Adipocyte (in vitro differentiated cells): Measurements from ENCODE around the gene FUCA2.

Experiments used
- DNase-seq: peaks from one replicate; pipeline ENCODE4 v3.0.0-alpha.2; 2015; ENCODE audit warnings: low read depth
- H3K27me3 ChIP-seq: replicated peaks from 2 replicates; pipeline ENCODE4 v1.7.0; 2013; ENCODE audit warnings: mild to moderate bottlenecking, low read length, moderate library complexity; ENCODE audit not compliant: control insufficient read depth, insufficient read depth
- H3K36me3 ChIP-seq: 2 replicates; pipeline ENCODE4 v1.7.0; 2013; ENCODE audit warnings: low read length, mild to moderate bottlenecking, moderate library complexity; ENCODE audit not compliant: control insufficient read depth, insufficient read depth, severe bottlenecking
- H3K4me1 ChIP-seq: 2 replicates; pipeline ENCODE4 v1.7.0; 2013; ENCODE audit warnings: mild to moderate bottlenecking, low read length, moderate library complexity; ENCODE audit not compliant: control insufficient read depth, insufficient read depth
- H3K4me3 ChIP-seq: 2 replicates; pipeline ENCODE4 v1.7.0; 2013; ENCODE audit warnings: mild to moderate bottlenecking, low read length, moderate library complexity
- H3K9ac ChIP-seq: 2 replicates; pipeline ENCODE4 v1.7.0; 2013; ENCODE audit warnings: mild to moderate bottlenecking, low read length, moderate library complexity
- H3K9me3 ChIP-seq: 2 replicates; pipeline ENCODE4 v1.7.0; 2013; ENCODE audit warnings: mild to moderate bottlenecking, low read length, moderate library complexity; ENCODE audit not compliant: control insufficient read depth

Gene FUCA2, protein sequence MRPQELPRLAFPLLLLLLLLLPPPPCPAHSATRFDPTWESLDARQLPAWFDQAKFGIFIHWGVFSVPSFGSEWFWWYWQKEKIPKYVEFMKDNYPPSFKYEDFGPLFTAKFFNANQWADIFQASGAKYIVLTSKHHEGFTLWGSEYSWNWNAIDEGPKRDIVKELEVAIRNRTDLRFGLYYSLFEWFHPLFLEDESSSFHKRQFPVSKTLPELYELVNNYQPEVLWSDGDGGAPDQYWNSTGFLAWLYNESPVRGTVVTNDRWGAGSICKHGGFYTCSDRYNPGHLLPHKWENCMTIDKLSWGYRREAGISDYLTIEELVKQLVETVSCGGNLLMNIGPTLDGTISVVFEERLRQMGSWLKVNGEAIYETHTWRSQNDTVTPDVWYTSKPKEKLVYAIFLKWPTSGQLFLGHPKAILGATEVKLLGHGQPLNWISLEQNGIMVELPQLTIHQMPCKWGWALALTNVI

GRCh38 chr6:143510991-143511891 is at the start of gene FUCA2:
FUCA2 (minus strand) TSS chr6:143511720; CDS start chr6:143511634, 86 bp downstream.
- Histone ChIP-seq H3K4me3 (peak within 1 kb of the TSS; percentile 84), H3K9me3 (no peaks in the 10 kb centered on the region), H3K9ac (peak within 1 kb of the TSS; percentile 88), H3K27me3 (no peaks in the 10 kb centered on the region), H3K36me3 (peaks cover 12% of the 10 kb centered on the region), H3K4me1 (peaks cover 31% of the 10 kb centered on the region)
- peak; percentile 91 for DNase-seq

DNA sequence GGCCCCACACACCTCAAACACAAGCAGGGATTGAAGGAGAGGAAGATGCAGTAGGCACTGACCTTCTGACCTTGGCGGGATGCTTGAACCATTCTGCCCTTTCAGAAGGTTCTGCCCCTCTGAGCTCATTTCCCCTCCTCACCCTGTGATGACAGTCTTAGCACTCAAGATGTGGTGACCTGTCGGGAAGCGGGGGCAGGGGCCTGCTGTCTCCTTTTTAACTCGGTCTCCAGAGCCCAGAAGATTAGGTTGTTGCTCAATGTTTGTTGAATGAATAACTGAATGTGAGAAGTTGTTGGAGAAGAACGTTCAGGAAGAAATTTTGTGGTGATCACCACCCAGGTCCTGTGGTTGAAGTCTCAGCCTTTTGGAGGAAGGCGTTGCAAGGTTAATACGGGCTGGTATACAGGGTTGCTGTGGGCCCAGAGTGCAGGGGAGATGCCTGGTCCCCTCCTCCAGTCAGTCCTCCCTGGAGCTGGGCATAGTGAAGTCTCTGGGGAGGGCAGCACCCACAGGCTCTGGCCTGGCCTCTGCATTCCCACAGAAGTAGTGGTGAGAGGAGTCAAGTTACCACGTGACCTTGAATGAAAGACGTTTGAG is 49.7 kb upstream of the FUCA2 start:
- DNase-seq = no peak
- Histone ChIP-seq H3K4me3 (no peak overlapping the region), H3K9ac (no peak overlapping the region), H3K36me3 (no peaks in the 10 kb centered on the region), H3K27me3 (no peaks in the 10 kb centered on the region), H3K4me1 (peaks cover 8% of the 10 kb centered on the region), H3K9me3 (no peaks in the 10 kb centered on the region)

DNA sequence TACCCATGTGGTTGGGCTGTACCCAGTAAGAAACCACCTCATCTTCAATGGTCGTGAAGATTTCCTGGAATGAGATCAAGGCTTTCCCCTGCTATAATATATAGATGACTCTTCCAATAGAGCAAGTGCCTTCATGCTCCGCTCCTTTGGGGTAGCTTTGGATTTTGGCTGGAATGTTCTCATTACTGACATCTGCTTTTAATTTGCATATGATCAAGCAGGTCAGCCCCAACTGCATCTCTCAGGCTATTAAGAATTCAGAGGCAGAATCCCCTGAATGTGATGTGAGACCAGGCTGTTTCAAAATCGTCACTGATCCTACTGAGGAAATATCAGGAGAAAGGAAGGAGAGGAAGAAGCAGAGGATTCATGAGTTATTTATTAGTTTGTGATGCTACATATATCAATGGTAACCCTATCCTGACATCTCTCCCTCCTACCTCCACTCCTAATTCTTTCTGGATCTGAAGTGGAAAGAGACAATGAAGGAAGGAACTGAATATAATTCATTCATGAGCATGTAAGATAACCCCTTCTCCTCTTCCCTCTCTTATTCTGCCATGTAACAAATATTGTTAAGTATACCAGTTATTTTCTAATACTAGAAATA is 47.6 kb upstream of the FUCA2 start:
- Histone ChIP-seq H3K9me3 (no peaks in the 10 kb centered on the region), H3K9ac (no peak overlapping the region), H3K27me3 (no peaks in the 10 kb centered on the region), H3K4me1 (no peaks in the 10 kb centered on the region), H3K4me3 (no peak overlapping the region), H3K36me3 (no peaks in the 10 kb centered on the region)
- no peak for DNase-seq

- Histone ChIP-seq H3K27me3 (no peaks in the 10 kb centered on the region), H3K4me1 (no peaks in the 10 kb centered on the region), H3K4me3 (no peak overlapping the region), H3K36me3 (no peaks in the 10 kb centered on the region), H3K9ac (no peak overlapping the region), H3K9me3 (no peaks in the 10 kb centered on the region)
- peak; percentile 53 for DNase-seq
Measured at GRCh38 chr6:143556529-143556928, 45.0 kb upstream of the FUCA2 start.

DNA sequence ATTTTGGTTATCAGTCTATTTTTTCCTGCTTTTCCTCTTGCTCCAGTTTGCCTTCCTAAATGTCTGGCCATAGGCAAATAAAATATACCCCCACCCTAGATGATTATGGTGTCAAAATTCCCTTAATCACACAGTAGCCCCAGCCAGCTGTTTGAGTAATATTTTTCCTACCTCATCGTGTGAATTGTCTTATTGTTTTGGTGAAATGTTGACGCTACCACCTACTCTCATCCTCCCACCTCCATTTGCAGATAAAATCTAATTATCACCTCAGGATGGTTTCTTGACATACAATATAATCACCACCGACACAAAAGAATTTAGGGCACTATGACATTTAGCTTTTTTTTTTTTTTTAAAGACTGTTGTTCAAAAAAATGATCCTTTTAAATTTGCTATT is 44.1 kb upstream of the FUCA2 start:
- DNase-seq = no peak
- H3K4me3 ChIP-seq = no peak overlapping the region
- H3K9me3 ChIP-seq = no peaks in the 10 kb centered on the region

DNA sequence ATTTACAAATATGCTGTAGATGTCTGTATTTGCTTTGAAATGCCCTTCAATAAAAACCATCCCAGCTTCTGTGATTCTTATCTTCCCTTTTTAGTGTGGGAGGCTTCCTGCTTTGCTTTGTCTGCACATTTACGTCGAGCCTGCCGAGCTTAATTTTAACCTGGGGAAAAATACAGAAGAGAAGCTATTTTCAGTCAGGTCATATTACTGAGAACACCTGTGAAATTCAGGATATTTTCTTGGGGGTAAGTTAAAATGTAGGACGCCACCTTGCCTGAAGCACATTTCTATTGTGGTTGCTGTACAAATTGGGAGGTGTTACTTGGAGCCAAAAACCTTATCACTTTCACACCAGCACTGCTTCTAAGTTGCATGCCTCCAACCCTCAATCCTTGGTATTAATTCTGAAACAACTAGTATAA is 43.6 kb upstream of the FUCA2 start:
- Histone ChIP-seq H3K4me1 (no peaks in the 10 kb centered on the region), H3K36me3 (no peaks in the 10 kb centered on the region), H3K4me3 (no peak overlapping the region), H3K9me3 (no peaks in the 10 kb centered on the region), H3K9ac (no peak overlapping the region), H3K27me3 (no peaks in the 10 kb centered on the region)
- DNase-seq = no peak

More for the DNA sequence above, 44.1 kb upstream of the FUCA2 start:
- no peak overlapping the region for H3K9ac ChIP-seq
- H3K36me3 ChIP-seq = no peaks in the 10 kb centered on the region
- H3K27me3 ChIP-seq = no peaks in the 10 kb centered on the region
- H3K4me1 ChIP-seq = no peaks in the 10 kb centered on the region

DNA sequence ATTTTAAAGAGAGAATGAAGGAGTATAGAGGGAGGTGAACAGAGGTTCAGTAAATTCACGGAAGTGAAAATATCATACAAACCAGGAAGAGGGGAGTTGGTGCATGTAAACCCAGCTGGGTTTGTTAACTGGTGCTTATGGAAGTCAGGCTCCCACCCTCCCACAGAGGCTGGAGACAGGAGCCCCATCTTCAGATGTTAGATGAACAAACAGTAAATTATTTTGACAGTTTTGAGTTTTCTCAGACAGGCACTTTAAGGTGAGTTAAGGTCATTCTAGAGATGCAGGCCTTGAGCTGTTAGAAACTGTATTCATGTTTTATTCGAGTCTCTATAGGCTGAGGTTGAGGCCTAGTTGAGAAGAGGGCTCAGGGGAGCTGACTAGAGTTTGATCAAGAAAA is 41.8 kb upstream of the FUCA2 start:
- Histone ChIP-seq H3K27me3 (no peaks in the 10 kb centered on the region), H3K36me3 (no peaks in the 10 kb centered on the region), H3K9me3 (no peaks in the 10 kb centered on the region), H3K4me3 (no peak overlapping the region), H3K9ac (no peak overlapping the region), H3K4me1 (no peaks in the 10 kb centered on the region)
- no peak for DNase-seq

DNA sequence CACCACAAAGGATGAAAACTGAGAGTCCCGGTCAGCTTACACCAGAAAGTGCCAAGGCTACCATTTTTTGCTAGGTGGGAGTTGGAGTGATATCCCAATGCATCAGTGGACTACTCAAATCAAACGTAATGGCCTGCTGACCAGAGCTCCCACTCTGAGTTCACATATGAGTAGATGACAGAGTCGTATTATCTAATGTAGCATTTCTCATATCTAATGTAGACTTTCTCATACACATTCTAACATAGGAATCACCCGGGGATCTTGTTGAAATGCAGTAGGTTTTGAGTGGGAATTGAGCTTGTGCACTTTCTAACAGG is 38.4 kb upstream of the FUCA2 start:
- no peaks in the 10 kb centered on the region for H3K4me1 ChIP-seq
- no peak overlapping the region for H3K4me3 ChIP-seq
- no peak overlapping the region for H3K9ac ChIP-seq
- no peaks in the 10 kb centered on the region for H3K27me3 ChIP-seq
- DNase-seq = no peak
- H3K9me3 ChIP-seq = no peaks in the 10 kb centered on the region
- H3K36me3 ChIP-seq = no peaks in the 10 kb centered on the region

DNA sequence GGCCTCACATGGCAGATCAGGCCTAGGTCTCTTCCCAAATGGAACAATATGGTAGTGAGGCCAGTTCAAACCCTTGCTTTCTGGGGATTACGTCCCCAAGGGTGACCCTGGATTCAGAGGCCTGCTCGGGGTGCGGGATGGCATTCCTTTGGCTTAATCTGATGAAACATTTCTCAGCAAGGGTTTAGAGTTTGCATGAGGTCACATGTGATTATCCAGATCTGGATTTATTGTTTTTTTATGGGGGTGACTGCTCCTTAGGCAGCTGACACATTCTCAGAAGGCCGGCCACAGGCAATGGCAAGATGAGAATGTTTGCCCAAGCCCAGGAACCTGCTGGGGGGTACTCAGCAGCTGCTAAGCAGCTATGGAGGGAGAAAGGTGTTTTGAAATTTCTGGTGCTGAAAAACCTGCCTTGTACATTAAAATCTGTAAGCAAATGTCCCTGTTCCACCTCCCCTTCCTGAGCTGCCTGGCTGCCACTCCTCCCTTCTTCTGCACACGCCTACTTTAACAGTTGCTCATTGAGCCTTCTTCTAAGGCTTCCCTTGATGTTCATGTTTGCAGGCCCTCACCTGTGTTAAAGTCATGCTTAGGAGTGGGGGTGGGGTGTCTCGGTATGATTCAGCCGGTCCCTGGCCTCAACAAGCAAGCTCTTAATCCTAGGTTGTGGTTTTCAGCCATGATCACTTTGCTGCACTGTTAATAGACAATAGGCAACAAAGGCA is 37.9 kb upstream of the FUCA2 start:
- Histone ChIP-seq H3K4me3 (no peak overlapping the region), H3K9me3 (no peaks in the 10 kb centered on the region), H3K27me3 (no peaks in the 10 kb centered on the region), H3K4me1 (no peaks in the 10 kb centered on the region), H3K36me3 (no peaks in the 10 kb centered on the region), H3K9ac (no peak overlapping the region)
- no peak for DNase-seq

DNA sequence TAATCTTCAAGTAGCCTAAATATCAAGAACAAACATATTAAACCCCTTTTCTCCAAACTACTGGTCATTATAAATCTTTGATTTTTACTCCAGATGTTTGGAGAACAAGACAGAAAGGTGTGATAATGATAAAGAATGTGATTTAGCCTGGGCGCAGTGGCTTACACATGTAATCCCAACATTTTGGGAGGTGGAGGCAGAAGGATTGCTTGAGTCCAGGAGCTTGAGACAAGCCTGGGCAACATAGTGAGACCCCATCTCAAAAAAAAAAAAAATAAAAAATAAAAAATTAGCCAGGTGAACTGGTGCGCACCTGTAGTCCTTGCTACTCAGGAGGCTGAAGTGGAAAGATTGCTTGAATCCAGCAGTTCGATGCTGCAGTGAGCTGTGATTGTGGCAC is 35.1 kb upstream of the FUCA2 start:
- no peaks in the 10 kb centered on the region for H3K27me3 ChIP-seq
- no peak for DNase-seq
- no peak overlapping the region for H3K4me3 ChIP-seq
- H3K9ac ChIP-seq = no peak overlapping the region
- H3K9me3 ChIP-seq = no peaks in the 10 kb centered on the region
- H3K4me1 ChIP-seq = no peaks in the 10 kb centered on the region
- H3K36me3 ChIP-seq = no peaks in the 10 kb centered on the region
